Measurements from ENCODE around the gene AIG1.

- TF ChIP-seq ZBTB14 (CRISPR knock-in tag; IDR thresholded peaks at IDR 0.05) (no peak), MAX (IDR thresholded peaks at IDR 0.05) (no peak), ZNF710 (CRISPR knock-in tag; IDR thresholded peaks at IDR 0.05; ENCODE audit: borderline replicate concordance) (no peak), THAP7 (CRISPR knock-in tag; IDR thresholded peaks at IDR 0.05) (no peak), ZFX (CRISPR knock-in tag; IDR thresholded peaks at IDR 0.05; ENCODE audit: low read depth) (no peak), ZBTB21 (CRISPR knock-in tag; IDR thresholded peaks at IDR 0.05) (no peak), FOXC1 (CRISPR knock-in tag; IDR thresholded peaks at IDR 0.05; ENCODE audit: borderline replicate concordance) (no peak), ZFP1 (CRISPR knock-in tag; IDR thresholded peaks at IDR 0.05) (no peak)
These were observed 50.8 kb downstream of the AIG1 start for GRCh38 chr6:143111443-143111842.

All from HepG2 (cell line).